Measurements from ENCODE around the gene RPP30.

The RPP30 gene

DNA sequence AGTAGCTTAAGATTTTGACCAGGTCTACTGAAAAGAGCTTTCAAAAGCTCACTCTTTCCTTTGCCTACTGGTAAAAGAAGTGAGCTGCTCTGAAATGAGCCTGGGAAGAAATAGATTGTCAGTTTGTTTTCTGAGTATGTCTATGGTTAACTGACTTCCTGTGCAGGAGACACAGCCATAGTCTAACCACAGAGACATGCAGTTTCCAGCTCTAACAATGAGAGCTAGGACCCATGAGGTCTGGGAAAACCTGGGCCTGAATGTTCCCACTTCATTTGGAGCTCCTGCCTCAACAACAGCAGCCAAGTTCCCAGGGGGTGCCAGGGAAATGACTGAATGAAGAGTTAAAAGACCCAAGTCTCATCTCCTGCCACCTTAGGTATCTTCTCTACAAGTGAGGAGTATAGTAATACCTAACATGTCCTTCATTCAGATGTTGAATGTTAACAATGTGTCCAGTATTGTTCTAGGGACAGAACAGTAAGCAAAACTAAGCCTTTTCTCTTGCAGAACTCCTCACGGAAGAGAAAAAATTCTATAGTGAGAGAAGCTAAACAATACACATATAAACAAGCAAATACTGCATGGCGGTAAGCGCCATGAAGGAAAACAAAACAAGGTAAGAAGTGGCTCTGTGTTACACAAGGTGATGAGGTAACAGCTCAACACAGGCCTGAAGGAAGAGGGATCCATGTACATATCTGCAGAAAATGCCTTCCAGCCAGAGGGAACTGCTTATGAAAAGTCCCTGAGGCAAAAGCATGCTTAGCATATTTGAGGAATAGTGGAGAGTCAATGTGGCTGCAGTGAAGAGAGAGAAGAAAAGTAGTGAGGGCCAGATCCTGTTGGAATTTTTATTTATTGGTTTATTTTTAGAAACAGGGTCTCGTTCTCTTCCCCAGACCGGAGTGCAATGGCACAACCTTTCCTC lies 75.5 kb downstream of the RPP30 start:
- peak; percentile 57 for DNase-seq

Measured in MV-4-11 (cell line).